Measurements from ENCODE around the gene SPCS2.

Gene SPCS2

GRCh38 chr11:75024764-75025211 is 75.7 kb downstream of the SPCS2 start:
- no peak for DNase-seq (ENCODE audit: extremely low spot score)
- ChIA-PET POLR2A (no interaction called here), CTCF (interaction anchor here (0.9 to 8.5 kb wide), 11 partner anchors 9 to 223 kb away, joined by 3 to 98 read pairs (median 7); no protein-coding TSS in a partner anchor)
- TF ChIP-seq, protein P1, sequence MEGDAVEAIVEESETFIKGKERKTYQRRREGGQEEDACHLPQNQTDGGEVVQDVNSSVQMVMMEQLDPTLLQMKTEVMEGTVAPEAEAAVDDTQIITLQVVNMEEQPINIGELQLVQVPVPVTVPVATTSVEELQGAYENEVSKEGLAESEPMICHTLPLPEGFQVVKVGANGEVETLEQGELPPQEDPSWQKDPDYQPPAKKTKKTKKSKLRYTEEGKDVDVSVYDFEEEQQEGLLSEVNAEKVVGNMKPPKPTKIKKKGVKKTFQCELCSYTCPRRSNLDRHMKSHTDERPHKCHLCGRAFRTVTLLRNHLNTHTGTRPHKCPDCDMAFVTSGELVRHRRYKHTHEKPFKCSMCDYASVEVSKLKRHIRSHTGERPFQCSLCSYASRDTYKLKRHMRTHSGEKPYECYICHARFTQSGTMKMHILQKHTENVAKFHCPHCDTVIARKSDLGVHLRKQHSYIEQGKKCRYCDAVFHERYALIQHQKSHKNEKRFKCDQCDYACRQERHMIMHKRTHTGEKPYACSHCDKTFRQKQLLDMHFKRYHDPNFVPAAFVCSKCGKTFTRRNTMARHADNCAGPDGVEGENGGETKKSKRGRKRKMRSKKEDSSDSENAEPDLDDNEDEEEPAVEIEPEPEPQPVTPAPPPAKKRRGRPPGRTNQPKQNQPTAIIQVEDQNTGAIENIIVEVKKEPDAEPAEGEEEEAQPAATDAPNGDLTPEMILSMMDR (IDR thresholded peaks at IDR 0.05; ENCODE audit: control extremely low read depth, extremely low read depth, low read depth, missing control alignments), result no peak

- TF ChIP-seq, protein P1 (IDR thresholded peaks at IDR 0.05; ENCODE audit: control extremely low read depth, extremely low read depth, low read depth, missing control alignments), result no peak
- ChIA-PET CTCF (interaction anchor here (0.9 to 8.5 kb wide), 11 partner anchors 9 to 223 kb away, joined by 3 to 98 read pairs (median 7); no protein-coding TSS in a partner anchor), POLR2A (no interaction called here)
- DNase-seq (ENCODE audit: extremely low spot score), result no peak
These were observed 76.5 kb downstream of the SPCS2 start for GRCh38 chr11:75025561-75025960.

- DNase-seq (ENCODE audit: extremely low spot score), result no peak
- POLR2A ChIA-PET, result no interaction called here
- CTCF ChIA-PET, result interaction anchor here (1.1 to 8.5 kb wide), 5 partner anchors 20 to 221 kb away, joined by 3 to 61 read pairs (median 5); no protein-coding TSS in a partner anchor
- TF ChIP-seq, protein P1 (IDR thresholded peaks at IDR 0.05; ENCODE audit: control extremely low read depth, extremely low read depth, low read depth, missing control alignments), result no peak
These were observed 79.3 kb downstream of the SPCS2 start for GRCh38 chr11:75028321-75028720.

Data from GM10248 (cell line).